Thyroid gland (tissue), 4 donors: ENCODE data around the gene ACE. TPM values are rescaled to one million over a fixed set of nuclear protein-coding genes. Genes with fewer than 3 reads are reported as not detected.

Experiments
- DNase-seq, 2 donors: peaks; one replicate each; pipeline ENCODE4 v3.0.0-alpha.2; 2019
- H3K27ac ChIP-seq, 3 donors: fragments of 200-600 bp; sonication (generic); 1 replicate in 2 of 3; 2 replicates in 1 of 3; pipeline ENCODE4 v1.5.1; 2016 to 2019; ENCODE audit warnings: mild to moderate bottlenecking in 1 of 3, moderate library complexity in 1 of 3
- H3K27me3 ChIP-seq: fragments of 200-600 bp; sonication (generic); one replicate; pipeline ENCODE4 v1.5.1; 2019
- H3K36me3 ChIP-seq, 2 donors: fragments of 200-600 bp; sonication (generic); one replicate each; pipeline ENCODE4 v1.5.1; 2016 to 2019
- H3K4me1 ChIP-seq, 2 donors: fragments of 200-600 bp; sonication (generic); one replicate each; pipeline ENCODE4 v1.5.1; 2017 to 2019
- H3K4me3 ChIP-seq, 3 donors: fragments of 200-600 bp; sonication (generic); replicated peaks in 1 of 3; 1 replicate in 2 of 3; 2 replicates in 1 of 3; pipeline ENCODE4 v1.5.1; 2016; ENCODE audit warnings: mild to moderate bottlenecking in 1 of 3
- H3K9me3 ChIP-seq: fragments of 200-600 bp; sonication (generic); one replicate; pipeline ENCODE4 v1.5.1; 2017
- CTCF ChIP-seq, 6 experiments: fragments of 200-600 bp in 3 of 6; fragments of 450-650 bp in 3 of 6; sonication (generic) in 3 of 6; IDR thresholded peaks; one replicate each; pipeline ENCODE4 v1.5.1; 2016 to 2019; ENCODE audit warnings: antibody characterized with exemption in 6 of 6, mild to moderate bottlenecking in 2 of 6, inconsistent platforms in 1 of 6, moderate library complexity in 1 of 6
- POLR2A ChIP-seq, 2 donors: fragments of 450-650 bp; IDR thresholded peaks; one replicate each; pipeline ENCODE4 v1.6.1; 2017; ENCODE audit warnings: antibody characterized with exemption in 2 of 2, mild to moderate bottlenecking in 2 of 2, moderate library complexity in 1 of 2
- WGBS, 2 donors: methylation state at CpG; one replicate each; pipeline ENCODE4 v1.1.5; 2017; 5-methylcytosine and 5-hydroxymethylcytosine counted together
- intact Hi-C: fragments of 100-400 bp; cut with DNase I; formaldehyde crosslinking; loops from one replicate; pipeline ENCODE4 v1.15.1; 2023
- total RNA-seq, 4 donors: library from RNA; depleted of rRNA; stranded (reverse); fragments of >200 nt; gene quantifications; one replicate each; pipeline ENCODE4 v1.2.3, GENCODE V29; 2016

ACE gene
- total RNA-seq, 4 donors from 2014 or later, result 1.1 to 12.7 (median 10.3) TPM

- peak overlapping the region in 1 of 3 donors; percentile 43 for H3K4me3 ChIP-seq
- TF ChIP-seq CTCF (IDR thresholded peaks at IDR 0.05) (no peak), POLR2A (IDR thresholded peaks at IDR 0.05) (no peak)
- H3K27me3 ChIP-seq, result no peaks in the 10 kb centered on the region
- peak overlapping the region in 1 of 3 donors; percentile 30 for H3K27ac ChIP-seq
- H3K9me3 ChIP-seq, result no peaks in the 10 kb centered on the region
- intact Hi-C loops, result loop anchor here (5.0 kb wide), 1 partner anchor 49 kb away; no protein-coding TSS in a partner anchor
- DNase-seq, result peak in 1 of 2 donors; percentile 16
- H3K4me1 ChIP-seq, result peaks cover 5 to 41% of the 10 kb centered on the region in 2 donors
- H3K36me3 ChIP-seq, result no peaks in the 10 kb centered on the region
- 8 to 15% methylated on average over 2 to 5 of the region's 36 CpGs for WGBS, 2 donors
Measured at GRCh38 chr17:63476459-63476853, 405 bp upstream of the ACE start.

DNA sequence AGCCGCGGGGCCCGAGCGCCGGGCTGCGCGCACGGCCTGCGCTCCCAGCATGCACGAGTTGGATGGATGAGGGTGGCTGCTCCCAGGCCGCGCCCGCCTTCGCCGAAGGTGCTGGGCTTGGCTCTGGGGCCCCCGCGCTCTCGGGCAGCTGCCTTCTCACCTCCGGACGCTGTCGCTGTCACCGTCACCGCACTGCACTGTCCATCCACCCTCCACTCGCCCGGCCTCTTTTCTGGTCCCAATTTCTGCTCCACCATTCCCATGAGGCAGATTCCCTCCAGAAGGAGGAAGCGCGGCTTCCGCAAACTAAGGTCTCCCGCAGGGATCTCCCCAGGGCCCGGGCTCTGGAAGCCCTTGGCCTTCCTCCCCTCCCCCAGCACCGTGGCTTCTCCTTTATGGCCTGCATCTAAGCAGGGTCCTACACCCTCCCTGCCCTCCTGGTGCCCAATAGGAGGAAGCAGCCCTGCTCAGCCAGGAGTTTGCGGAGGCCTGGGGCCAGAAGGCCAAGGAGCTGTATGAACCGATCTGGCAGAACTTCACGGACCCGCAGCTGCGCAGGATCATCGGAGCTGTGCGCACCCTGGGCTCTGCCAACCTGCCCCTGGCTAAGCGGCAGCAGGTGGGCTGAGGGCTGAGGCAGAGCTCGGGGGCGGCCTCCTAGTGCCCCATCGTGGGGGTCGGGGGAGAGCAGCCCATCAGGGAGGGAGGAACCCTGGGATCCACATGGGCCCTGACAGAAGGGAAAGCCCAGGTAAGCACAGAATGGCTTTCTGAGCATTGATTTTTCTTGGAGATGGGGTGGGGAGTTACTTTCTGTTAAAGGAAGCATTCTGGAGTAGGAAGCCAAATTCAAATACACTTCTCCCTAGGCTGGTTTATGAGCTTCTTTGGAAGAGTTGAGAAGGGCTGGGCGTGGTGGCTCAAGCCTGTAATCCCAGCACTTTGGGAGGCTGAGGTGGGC is 899 bp downstream of the ACE start:
- intact Hi-C loops, result loop anchor here (5.0 kb wide), 1 partner anchor 50 kb away; no protein-coding TSS in a partner anchor

GRCh38 chr17:63478814-63479494 is 2.1 kb downstream of the ACE start:
- TF ChIP-seq POLR2A (IDR thresholded peaks at IDR 0.05) (no peak), CTCF (IDR thresholded peaks at IDR 0.05) (peak; percentile 23 to 82 (median 62))
- intact Hi-C loops, result loop anchor here (5.0 kb wide), 1 partner anchor 52 kb away; no protein-coding TSS in a partner anchor
- 45 to 70% methylated on average over 10 to 14 of the region's 16 CpGs for WGBS, 2 donors
- Histone ChIP-seq H3K36me3 (no peaks in the 10 kb centered on the region), H3K4me3 (no peak overlapping the region), H3K4me1 (peaks cover 5 to 41% of the 10 kb centered on the region in 2 donors), H3K27ac (no peak overlapping the region), H3K27me3 (no peaks in the 10 kb centered on the region), H3K9me3 (no peaks in the 10 kb centered on the region)
- DNase-seq, result peak; percentile 75 to 76

More for the DNA sequence above, 899 bp downstream of the ACE start:
- Histone ChIP-seq H3K27me3 (no peaks in the 10 kb centered on the region), H3K4me1 (peaks cover 5 to 43% of the 10 kb centered on the region in 2 donors), H3K27ac (no peak overlapping the region), H3K4me3 (peak overlapping the region in 1 of 3 donors; percentile 43), H3K36me3 (no peaks in the 10 kb centered on the region), H3K9me3 (no peaks in the 10 kb centered on the region)
- WGBS, 2 donors, result 18 to 19% methylated on average over 15 to 30 of the region's 44 CpGs
- no peak for TF ChIP-seq POLR2A (IDR thresholded peaks at IDR 0.05)
- DNase-seq, result no peak

DNA sequence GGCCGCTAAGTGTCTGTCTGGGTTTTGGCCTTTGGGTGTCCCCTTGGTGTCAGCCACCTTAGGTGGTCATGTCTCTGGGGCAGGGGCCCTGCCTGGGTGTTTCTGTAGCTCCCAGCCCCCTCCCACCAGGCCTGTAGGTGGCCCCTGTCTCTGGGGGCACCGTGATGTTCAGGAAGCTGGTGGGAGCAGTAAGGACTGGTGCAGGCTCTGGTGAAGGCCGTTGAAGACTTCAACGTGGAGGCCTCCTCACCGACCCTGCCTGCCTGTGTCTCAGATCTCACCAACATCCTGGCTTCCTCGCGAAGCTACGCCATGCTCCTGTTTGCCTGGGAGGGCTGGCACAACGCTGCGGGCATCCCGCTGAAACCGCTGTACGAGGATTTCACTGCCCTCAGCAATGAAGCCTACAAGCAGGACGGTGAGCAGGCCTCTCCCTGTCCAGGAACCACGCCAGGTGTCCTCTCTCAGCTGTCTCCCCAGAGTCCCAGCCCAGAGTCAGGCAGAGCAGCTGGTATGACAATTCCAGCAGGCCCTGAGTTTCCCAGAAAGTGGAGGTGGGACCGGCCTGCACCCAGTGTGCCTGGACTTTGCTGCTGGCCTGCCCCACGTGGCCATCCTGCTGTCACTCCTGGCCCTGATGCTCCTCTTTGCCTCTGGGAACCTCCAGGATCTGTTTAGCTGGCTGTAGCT is 2.8 kb downstream of the ACE start:
- 78 to 92% methylated on average over 11 to 12 of the region's 17 CpGs for WGBS, 2 donors
- no peaks in the 10 kb centered on the region for H3K36me3 ChIP-seq
- intact Hi-C loops, result loop anchor here (5.0 kb wide), 1 partner anchor 52 kb away; no protein-coding TSS in a partner anchor
- H3K4me3 ChIP-seq, result no peak overlapping the region
- H3K4me1 ChIP-seq, result peaks cover 5 to 38% of the 10 kb centered on the region in 2 donors
- no peaks in the 10 kb centered on the region for H3K9me3 ChIP-seq
- DNase-seq, result no peak
- no peaks in the 10 kb centered on the region for H3K27me3 ChIP-seq
- TF ChIP-seq POLR2A (IDR thresholded peaks at IDR 0.05), result no peak
- TF ChIP-seq CTCF (IDR thresholded peaks at IDR 0.05), result no peak
- no peak overlapping the region for H3K27ac ChIP-seq

- 94% methylated on average over 21 of the region's 21 CpGs for WGBS, 2 donors
- DNase-seq, result no peak
- no peaks in the 10 kb centered on the region for H3K9me3 ChIP-seq
- no peak overlapping the region for H3K27ac ChIP-seq
- H3K27me3 ChIP-seq, result no peaks in the 10 kb centered on the region
- TF ChIP-seq POLR2A (IDR thresholded peaks at IDR 0.05) (no peak), CTCF (IDR thresholded peaks at IDR 0.05) (no peak)
- intact Hi-C loops, result no loop called here
- no peak overlapping the region for H3K4me3 ChIP-seq
- H3K4me1 ChIP-seq, result peaks cover 5 to 38% of the 10 kb centered on the region in 2 donors
- no peaks in the 10 kb centered on the region for H3K36me3 ChIP-seq
Measured at GRCh38 chr17:63480192-63480784, 3.4 kb downstream of the ACE start.
